Spleen (tissue), 7 donors: ENCODE data around the gene SNX33.

Experiments used
- CTCF ChIP-seq, 11 experiments: fragments of 200-600 bp in 7 of 11; fragments of 450-650 bp in 4 of 11; sonication (generic) in 4 of 11; IDR thresholded peaks in 8 of 11; conservative IDR thresholded peaks in 3 of 11; 1 replicate in 7 of 11; 2 replicates in 4 of 11; pipeline versions ENCODE4 v1.4.0 to v1.8.0; 2016 to 2021; ENCODE audit warnings: antibody characterized with exemption in 11 of 11, inconsistent platforms in 4 of 11, mild to moderate bottlenecking in 1 of 11
- POLR2A ChIP-seq, 3 donors: fragments of 450-650 bp; IDR thresholded peaks; one replicate each; pipeline ENCODE4 v1.5.1; 2017; ENCODE audit warnings: antibody characterized with exemption in 3 of 3, mild to moderate bottlenecking in 1 of 3
- donor health status: DM: no; HTN: no; CAD: no; lungs with moderate emphysema.
- donor health status: DM: no; HTN: no; CAD: no.
- donor health status: DM: no; HTN: no; CAD: no.

- TF ChIP-seq CTCF (IDR thresholded peaks at IDR 0.05 in 8 of 11, conservative IDR thresholded peaks at IDR 0.05 in 3 of 11) (no peak), POLR2A (IDR thresholded peaks at IDR 0.05) (no peak)
Measured at GRCh38 chr15:75663931-75664421, 16.3 kb downstream of the SNX33 start.
